ENCODE data around the gene SERPINB4. TPM values are rescaled to one million over a fixed set of nuclear protein-coding genes. Genes with fewer than 3 reads are reported as not detected.

Gene SERPINB4
- total RNA-seq, 1 donor from 2014 or later = not detected

- Histone ChIP-seq H3K4me1 (ENCODE audit: insufficient read depth, low read length) (no peaks in the 10 kb centered on the region), H3K4me2 (ENCODE audit: low read length) (no peak overlapping the region), H3K27ac (ENCODE audit: low read depth, low read length) (no peak overlapping the region), H3K79me2 (ENCODE audit: insufficient read depth, low read length) (no peaks in the 10 kb centered on the region), H3K9me3 (ENCODE audit: insufficient read depth, low read depth, low read length) (no peaks in the 10 kb centered on the region), H3K9ac (ENCODE audit: low read length) (no peak overlapping the region), H4K20me1 (ENCODE audit: insufficient read depth, low read length) (no peaks in the 10 kb centered on the region), H3K36me3 (ENCODE audit: insufficient read depth, low read length) (no peaks in the 10 kb centered on the region), H2AFZ (ENCODE audit: low read depth, low read length) (no peak overlapping the region), H3K27me3 (ENCODE audit: insufficient read depth, low read length) (no peaks in the 10 kb centered on the region), H3K4me3 (ENCODE audit: insufficient read depth, low read depth, low read length) (no peak overlapping the region)
- Mint-ChIP-seq H3K4me1 (ENCODE audit: low read depth, unreplicated experiment) (no peaks in the 10 kb centered on the region), H3K4me3 (ENCODE audit: unreplicated experiment) (no peak overlapping the region), H3K36me3 (ENCODE audit: low read depth, unreplicated experiment) (no peaks in the 10 kb centered on the region), H3K27ac (ENCODE audit: unreplicated experiment) (no peak overlapping the region), H3K27me3 (ENCODE audit: low read depth, unreplicated experiment) (no peaks in the 10 kb centered on the region), H3K9me3 (ENCODE audit: unreplicated experiment) (peaks cover 2% of the 10 kb centered on the region)
- no peak for TF ChIP-seq EZH2 (IDR thresholded peaks at IDR 0.05; ENCODE audit: insufficient read depth, low read length)
- TF ChIP-seq CTCF (IDR thresholded peaks at IDR 0.05; ENCODE audit: insufficient read depth, low read depth, low read length) = no peak
- no peak for DNase-seq (ENCODE audit: low read depth)
- peak; percentile 34 for FAIRE-seq
Observed at GRCh38 chr18:63617049-63617914, 26.8 kb downstream of the SERPINB4 start.

DNA sequence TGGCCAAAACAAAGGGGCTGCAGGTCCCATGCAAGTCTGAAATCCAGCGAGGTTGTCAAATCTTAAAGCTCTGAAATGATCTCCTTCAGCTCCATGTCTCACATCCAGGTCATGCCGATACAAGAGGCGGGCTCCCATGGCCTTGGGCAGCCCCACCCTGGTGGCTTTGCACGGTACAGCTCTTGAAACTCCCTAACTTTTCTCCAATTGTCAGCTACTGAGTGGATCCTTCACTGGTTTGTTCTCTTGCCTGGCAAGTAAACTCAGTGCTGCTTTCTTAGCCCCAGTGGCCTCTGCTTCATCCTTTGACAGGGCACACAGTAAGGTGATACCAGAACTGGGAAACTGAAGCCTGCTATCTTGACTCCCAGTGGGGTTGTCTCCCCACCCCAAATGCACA is 30.6 kb downstream of the SERPINB4 start:
- FAIRE-seq = no peak

More for the DNA sequence above, 30.6 kb downstream of the SERPINB4 start:
- DNase-seq (ENCODE audit: low read depth) = no peak
- Histone ChIP-seq H3K9ac (ENCODE audit: low read length) (no peak overlapping the region), H3K4me2 (ENCODE audit: low read length) (no peak overlapping the region), H2AFZ (ENCODE audit: low read depth, low read length) (no peak overlapping the region), H3K79me2 (ENCODE audit: insufficient read depth, low read length) (no peaks in the 10 kb centered on the region), H3K36me3 (ENCODE audit: insufficient read depth, low read length) (no peaks in the 10 kb centered on the region), H3K4me1 (ENCODE audit: insufficient read depth, low read length) (no peaks in the 10 kb centered on the region), H3K4me3 (ENCODE audit: insufficient read depth, low read depth, low read length) (no peak overlapping the region), H3K9me3 (ENCODE audit: insufficient read depth, low read depth, low read length) (no peaks in the 10 kb centered on the region), H4K20me1 (ENCODE audit: insufficient read depth, low read length) (no peaks in the 10 kb centered on the region), H3K27me3 (ENCODE audit: insufficient read depth, low read length) (no peaks in the 10 kb centered on the region), H3K27ac (ENCODE audit: low read depth, low read length) (no peak overlapping the region)
- Mint-ChIP-seq H3K4me3 (ENCODE audit: unreplicated experiment) (no peak overlapping the region), H3K4me1 (ENCODE audit: low read depth, unreplicated experiment) (no peaks in the 10 kb centered on the region), H3K27ac (ENCODE audit: unreplicated experiment) (no peak overlapping the region), H3K36me3 (ENCODE audit: low read depth, unreplicated experiment) (no peaks in the 10 kb centered on the region), H3K9me3 (ENCODE audit: unreplicated experiment) (no peaks in the 10 kb centered on the region), H3K27me3 (ENCODE audit: low read depth, unreplicated experiment) (no peaks in the 10 kb centered on the region)
- TF ChIP-seq EZH2 (IDR thresholded peaks at IDR 0.05; ENCODE audit: insufficient read depth, low read length) (no peak), CTCF (IDR thresholded peaks at IDR 0.05; ENCODE audit: insufficient read depth, low read depth, low read length) (no peak)

Measured in astrocyte (in vitro differentiated cells and primary cell).